Measurements from ENCODE around the gene SEC24D. TPM values are rescaled to one million over a fixed set of nuclear protein-coding genes. Genes with fewer than 3 reads are reported as not detected.

The SEC24D gene
- total and polyA plus RNA-seq, 2 donors (not counting 3 experiments of a cell fraction or from before 2014, with no cell fraction given): 81.5 to 127 TPM

GRCh38 chr4:118769161-118769560 is 66.8 kb downstream of the SEC24D start:
- Histone ChIP-seq H3K4me1 (ENCODE audit: control insufficient read depth, extremely low read depth, insufficient read depth, low read length) (peaks cover 43% of the 10 kb centered on the region), H3K27ac (ENCODE audit: insufficient read depth, low read depth, low read length) (no peak overlapping the region), H3K9me3 (replicated peaks; ENCODE audit: control insufficient read depth, insufficient read depth, low read length) (no peaks in the 10 kb centered on the region), H3K27me3 (ENCODE audit: control insufficient read depth in 2 of 2, insufficient read depth in 2 of 2, low read length in 2 of 2) (no peaks in the 10 kb centered on the region), H3K9ac (replicated peaks; ENCODE audit: extremely low read depth, insufficient read depth, low read length) (no peak overlapping the region), H2AFZ (ENCODE audit: low read depth, low read length) (no peak overlapping the region), H3K4me2 (ENCODE audit: insufficient read depth, low read length) (no peak overlapping the region), H3K79me2 (ENCODE audit: control insufficient read depth, insufficient read depth, low read length) (peaks cover 22% of the 10 kb centered on the region), H4K20me1 (replicated peaks; ENCODE audit: control insufficient read depth, extremely low read depth, insufficient read depth, low read length) (no peaks in the 10 kb centered on the region), H3K36me3 (ENCODE audit: control insufficient read depth in 2 of 2, extremely low read depth in 1 of 2, insufficient read depth in 2 of 2, low read length in 2 of 2) (peaks cover 13 to 33% of the 10 kb centered on the region in 2 experiments), H3K9me1 (replicated peaks; ENCODE audit: control insufficient read depth, extremely low read depth, insufficient read depth, low read length) (no peaks in the 10 kb centered on the region), H3K4me3 (replicated peaks in 1 of 3; ENCODE audit: insufficient read depth in 1 of 3, low read depth in 1 of 3, low read length in 3 of 3) (no peak overlapping the region)
- BruUV-seq (replicated peaks): no TSS peak
- CTCF ChIA-PET: interaction anchor here (1.1 to 1.4 kb wide), 2 partner anchors 28 to 66 kb away, joined by 5 read pairs; no protein-coding TSS in a partner anchor
- FAIRE-seq (no peak), DNase-seq (ENCODE audit: low read depth, low spot score) (no peak)
- intact Hi-C loops (cut with micrococcal nuclease) (loop anchor here (10.0 kb wide), 1 partner anchor 516 kb away; no protein-coding TSS in a partner anchor), dilution Hi-C loops (cut with MboI; ENCODE audit: extremely low pct_ligation_motif_present, low sequenced_read_pairs) (no loop called here)
- POLR2A ChIA-PET: no interaction called here
- TF ChIP-seq FOS (IDR thresholded peaks at IDR 0.05; ENCODE audit: borderline replicate concordance, insufficient read depth, low read length): no peak
- TF ChIP-seq POLR2A (IDR thresholded peaks at IDR 0.05; ENCODE audit: low read depth, low read length): no peak
- TF ChIP-seq GATA2 (IDR thresholded peaks at IDR 0.05; ENCODE audit: insufficient read depth, insufficient read length, low read depth, low read length): no peak
- no peak for TF ChIP-seq CTCF (IDR thresholded peaks at IDR 0.05; ENCODE audit: extremely low read depth in 1 of 2, insufficient read depth in 1 of 2, low read depth in 1 of 2, low read length in 2 of 2)
- TF ChIP-seq MYC (IDR thresholded peaks at IDR 0.05; ENCODE audit: low read depth, low read length): no peak
- no peak for TF ChIP-seq JUN (IDR thresholded peaks at IDR 0.05; ENCODE audit: borderline replicate concordance, insufficient read depth, insufficient read length, low read depth)
- TF ChIP-seq MAX (IDR thresholded peaks at IDR 0.05; ENCODE audit: insufficient read depth, insufficient read length): no peak
- TF ChIP-seq POLR2AphosphoS5 (IDR thresholded peaks at IDR 0.05; ENCODE audit: insufficient read depth, low read depth, low read length): no peak
- no peak for TF ChIP-seq EZH2 (IDR thresholded peaks at IDR 0.05; ENCODE audit: borderline replicate concordance, low read depth, low read length, severe bottlenecking)
